Kasumi-1 (cell line): ENCODE data around the gene CTSF.
"Not testable (repeated sequence)": the region's sequence is repeated elsewhere in the genome, so short reads cannot be mapped to it uniquely, and the experiment has no call there.

Experiments used
- DNase-seq, 2 experiments: peaks; one replicate each; lab custom pipeline; 2025; lab: John Stamatoyannopoulos, UW

Gene CTSF

GRCh38 chr11:66559142-66559865 lies 9.1 kb downstream of the CTSF start:
- no peak for DNase-seq

DNA sequence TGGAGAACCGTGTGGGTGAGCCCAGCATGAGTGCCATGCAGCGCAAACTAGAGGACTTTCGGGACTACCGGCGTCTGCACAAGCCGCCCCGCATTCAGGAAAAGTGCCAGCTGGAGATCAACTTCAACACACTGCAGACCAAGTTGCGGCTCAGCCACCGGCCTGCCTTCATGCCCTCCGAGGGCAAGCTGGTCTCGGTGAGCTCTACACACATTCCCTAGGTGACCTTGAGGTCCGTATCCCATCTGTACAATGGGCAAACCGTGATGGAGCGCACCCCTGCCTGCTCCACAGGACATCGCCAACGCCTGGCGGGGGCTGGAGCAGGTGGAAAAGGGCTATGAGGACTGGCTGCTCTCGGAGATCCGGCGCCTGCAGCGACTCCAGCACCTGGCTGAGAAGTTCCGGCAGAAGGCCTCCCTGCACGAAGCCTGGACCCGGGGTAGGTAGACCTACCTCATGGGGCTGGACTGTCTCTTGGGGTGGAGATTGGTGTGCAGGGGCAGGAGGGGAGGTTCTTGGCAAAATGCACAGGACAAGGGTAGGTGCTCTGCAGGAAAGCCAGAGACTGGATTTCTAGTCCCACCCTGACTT lies 10.6 kb downstream of the CTSF start:
- DNase-seq: no peak

GRCh38 chr11:66556086-66556485 lies 12.3 kb downstream of the CTSF start:
- no peak for DNase-seq

DNA sequence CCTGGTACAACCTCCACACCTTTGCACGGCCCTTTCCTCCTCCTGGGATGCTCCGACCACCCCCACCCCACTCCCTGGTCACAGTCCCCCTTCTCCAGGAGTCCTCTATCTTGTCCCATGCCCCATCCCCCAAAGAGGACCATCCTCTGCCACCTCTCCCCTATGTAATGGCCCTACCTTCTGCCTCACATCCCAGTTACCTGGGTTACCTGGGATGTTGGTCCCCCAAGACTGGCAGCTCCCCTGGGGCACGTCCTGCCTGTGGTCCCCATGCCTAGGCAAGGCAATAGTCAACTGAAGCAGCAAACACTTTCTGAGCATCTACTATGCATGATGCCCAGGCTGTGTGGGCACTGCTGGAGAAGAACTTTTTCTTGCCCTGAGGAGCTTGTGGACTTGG lies 13.0 kb downstream of the CTSF start:
- DNase-seq: no peak

- DNase-seq: no peak
Observed at GRCh38 chr11:66554602-66555001, 13.8 kb downstream of the CTSF start.

- no peak for DNase-seq
Observed at GRCh38 chr11:66550887-66551286, 17.5 kb downstream of the CTSF start.

- DNase-seq: no peak
Observed at GRCh38 chr11:66549696-66550095, 18.7 kb downstream of the CTSF start.

- no peak for DNase-seq
Observed at GRCh38 chr11:66548774-66549630, 19.4 kb downstream of the CTSF start.

- DNase-seq: no peak
Observed at GRCh38 chr11:66548041-66548440, 20.4 kb downstream of the CTSF start.

GRCh38 chr11:66547662-66548009 lies 20.8 kb downstream of the CTSF start:
- DNase-seq: no peak

DNA sequence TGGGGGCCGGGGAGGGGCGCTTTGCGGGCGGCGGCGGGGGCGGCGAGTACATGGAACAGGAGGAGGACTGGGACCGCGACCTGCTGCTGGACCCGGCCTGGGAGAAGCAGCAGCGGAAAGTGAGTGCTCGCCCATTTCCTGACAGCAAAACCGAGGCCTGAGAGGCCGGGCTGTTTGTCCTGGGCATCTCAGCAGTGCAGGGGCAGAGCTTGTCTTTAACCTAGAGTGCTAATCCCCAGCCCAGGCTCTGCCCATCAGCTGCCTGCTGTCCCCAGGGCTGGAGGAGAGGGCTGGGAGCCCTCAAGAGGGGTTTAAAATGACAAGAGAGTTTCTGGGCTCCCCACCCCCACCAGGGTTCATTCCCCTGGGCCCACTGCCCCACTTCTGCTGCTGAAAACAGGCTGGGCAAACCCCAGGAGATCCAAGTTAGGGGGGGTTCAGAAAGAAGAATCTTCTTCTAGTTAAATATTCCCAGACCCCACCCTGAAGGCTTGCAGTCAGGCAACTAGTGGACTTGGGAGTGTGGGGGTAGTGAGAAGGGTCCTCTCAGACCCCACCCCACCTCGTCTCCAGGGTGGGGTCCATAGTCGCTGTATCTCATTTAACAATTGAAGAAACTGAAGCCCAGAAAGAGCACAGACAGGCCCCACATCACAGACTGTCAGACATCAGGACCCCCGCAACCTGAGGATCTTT lies 21.3 kb downstream of the CTSF start:
- no peak for DNase-seq

DNA sequence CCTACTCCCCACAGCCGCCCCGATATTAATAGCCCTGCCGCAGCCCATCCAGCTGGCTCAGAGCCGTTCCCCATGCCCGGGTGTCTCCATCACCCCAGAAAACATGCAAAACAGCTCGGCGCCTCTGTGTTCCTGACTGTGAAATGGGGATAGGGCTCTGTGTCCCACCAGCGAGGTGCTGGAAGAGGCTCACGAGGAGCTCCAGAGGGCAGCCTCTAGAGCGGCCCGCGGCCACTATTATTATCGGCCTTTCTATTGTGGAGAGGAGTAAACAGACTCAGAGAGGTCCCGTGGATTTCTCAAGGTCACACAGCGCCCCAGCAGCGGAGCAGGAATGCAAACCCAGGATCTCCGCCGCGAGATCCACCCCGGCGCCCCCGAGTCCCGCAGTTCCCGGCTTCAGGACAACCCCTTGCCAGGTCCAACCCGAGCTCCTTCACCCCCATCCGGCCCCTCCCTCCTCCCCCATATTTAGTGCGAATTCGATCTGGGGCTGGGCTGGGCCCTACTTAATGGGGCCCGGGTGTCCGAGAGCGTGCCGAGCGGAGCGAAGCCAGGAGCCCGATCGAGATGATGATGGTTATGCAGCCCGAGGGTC lies 21.9 kb downstream of the CTSF start, which contains the start of gene ACTN3:
ACTN3 (plus strand) TSS at position 536 of the 598 bp plus-strand sequence; CDS start at position 571, 35 bp downstream.
- no peak for DNase-seq

GRCh38 chr11:66545701-66546367 lies 22.6 kb downstream of the CTSF start, which contains the start of gene ZDHHC24:
Gene ZDHHC24, minus strand, starts transcription at chr11:66546048. Its CDS starts 45 bp downstream, at chr11:66546003.
- DNase-seq: peak; percentile 90 to 94

DNA sequence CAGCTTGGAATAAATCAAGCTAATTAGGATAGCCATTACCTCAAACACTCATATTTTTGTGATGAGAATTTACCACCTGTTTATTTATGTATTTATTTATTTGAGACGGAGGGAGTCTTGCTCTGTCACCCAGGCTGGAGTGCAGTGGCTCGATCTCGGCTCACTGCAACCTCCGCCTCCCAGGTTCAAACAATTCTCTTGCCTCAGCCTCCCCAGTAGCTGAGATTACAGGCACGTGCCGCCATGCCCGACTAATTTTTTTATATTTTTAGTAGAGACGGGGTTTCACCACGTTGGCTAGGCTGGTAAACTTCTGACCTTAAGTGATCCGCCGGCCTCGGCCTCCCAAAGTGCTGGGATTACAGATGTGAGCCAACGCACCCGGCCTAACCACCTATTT lies 23.5 kb downstream of the CTSF start:
- not testable (repeated sequence) for DNase-seq

GRCh38 chr11:66543263-66544107 lies 24.9 kb downstream of the CTSF start:
- peak; percentile 43 to 74 for DNase-seq

DNA sequence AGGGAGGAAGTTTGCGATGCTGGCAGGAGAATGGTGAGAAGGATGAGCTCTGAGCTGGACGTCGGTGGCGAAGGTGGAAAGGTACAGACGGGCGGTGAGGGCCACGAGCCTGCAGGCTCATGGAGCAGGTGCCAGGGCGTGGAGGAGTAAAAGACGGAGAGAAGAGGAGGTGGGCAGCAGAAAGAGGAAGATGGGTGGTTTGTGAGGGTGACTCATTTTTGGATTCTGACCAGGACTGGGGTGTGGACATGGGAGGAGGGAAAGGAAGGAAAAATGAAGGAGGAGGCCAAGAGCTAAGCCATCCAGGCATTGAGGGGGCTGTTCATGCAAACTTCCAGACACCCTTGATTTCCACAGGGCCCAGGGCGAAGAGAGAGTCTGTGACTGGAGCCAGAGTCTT lies 26.0 kb downstream of the CTSF start:
- DNase-seq: no peak

- DNase-seq: no peak
Observed at GRCh38 chr11:66541892-66542291, 26.5 kb downstream of the CTSF start.

DNA sequence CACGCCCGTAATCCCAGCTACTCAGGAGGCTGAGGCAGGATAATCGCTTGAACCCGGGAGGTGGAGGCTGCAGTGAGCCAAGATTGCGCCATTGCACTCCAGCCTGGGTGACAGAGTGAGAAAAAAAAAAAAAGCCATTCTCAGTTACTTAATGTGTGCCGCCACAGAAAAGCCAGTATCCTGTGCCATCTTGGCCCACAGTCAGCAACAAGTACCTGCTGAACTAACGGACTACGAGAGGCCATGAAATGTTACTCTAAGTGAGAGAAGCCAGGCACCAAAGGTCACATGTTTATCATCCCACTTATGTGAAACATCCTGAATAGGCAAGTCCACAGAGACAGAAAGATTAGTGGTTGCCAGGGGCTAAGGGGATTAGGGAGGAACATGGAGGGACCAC lies 27.8 kb downstream of the CTSF start:
- not testable (repeated sequence) for DNase-seq

DNA sequence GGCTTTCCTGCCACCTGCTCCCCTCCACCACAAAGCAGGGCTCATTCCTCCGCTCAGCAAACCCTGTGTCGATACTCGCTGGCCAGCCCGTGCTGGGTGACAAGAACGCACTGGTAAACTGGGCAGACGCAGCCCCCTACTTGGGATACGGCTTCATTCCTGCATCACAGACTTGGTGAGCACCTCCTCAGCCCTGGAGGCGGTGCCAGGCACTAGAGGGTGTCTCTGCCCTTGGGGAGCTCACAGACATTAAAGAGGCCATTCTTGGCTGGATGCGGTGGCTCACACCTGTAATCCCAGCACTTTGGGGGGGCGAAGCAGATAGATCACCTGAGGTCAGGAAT lies 28.6 kb downstream of the CTSF start:
- no peak for DNase-seq

DNA sequence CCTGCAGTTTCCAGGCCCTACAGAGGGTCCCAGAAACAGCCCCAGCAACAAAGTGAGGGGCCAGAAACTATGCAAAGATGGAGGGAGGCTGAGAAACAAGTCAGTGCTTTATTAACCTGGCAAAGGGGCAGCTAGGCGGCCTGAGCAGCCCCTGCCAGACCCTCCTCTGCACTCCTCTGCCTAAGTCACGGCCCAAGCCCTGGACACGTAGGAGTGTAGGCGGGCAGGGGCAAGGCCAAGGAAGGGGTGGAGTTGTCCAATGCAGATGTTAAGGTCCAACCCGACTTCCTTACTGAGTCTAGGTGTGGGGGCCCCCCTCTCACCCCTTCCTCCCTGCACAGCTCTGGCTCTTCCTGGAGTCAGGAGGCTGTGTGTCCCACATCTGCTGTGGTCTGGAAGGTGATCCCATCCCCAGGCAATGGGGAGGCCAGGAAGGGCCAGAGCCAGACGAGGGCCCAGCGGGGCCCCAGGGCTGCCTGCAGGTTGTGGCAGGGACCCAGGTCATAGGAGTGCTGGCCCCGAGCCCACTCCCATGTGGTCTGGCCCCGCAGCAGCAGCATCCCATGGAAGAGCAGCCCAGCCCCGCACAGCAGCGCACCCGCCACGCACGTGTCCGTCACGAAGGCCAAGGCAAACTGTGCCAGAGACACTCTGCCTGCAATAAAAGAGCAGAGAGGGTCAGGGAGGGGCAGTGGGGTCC lies 29.1 kb downstream of the CTSF start:
- DNase-seq: no peak
